GM18520 (cell line): ENCODE results near the gene AIF1L.

ENCODE experiments used
- ATAC-seq: cut with Tn5 transposase; IDR thresholded peaks from one replicate; pipeline ENCODE4 v1.9.1; 2021; ENCODE audit not compliant: unreplicated experiment

Gene AIF1L

DNA sequence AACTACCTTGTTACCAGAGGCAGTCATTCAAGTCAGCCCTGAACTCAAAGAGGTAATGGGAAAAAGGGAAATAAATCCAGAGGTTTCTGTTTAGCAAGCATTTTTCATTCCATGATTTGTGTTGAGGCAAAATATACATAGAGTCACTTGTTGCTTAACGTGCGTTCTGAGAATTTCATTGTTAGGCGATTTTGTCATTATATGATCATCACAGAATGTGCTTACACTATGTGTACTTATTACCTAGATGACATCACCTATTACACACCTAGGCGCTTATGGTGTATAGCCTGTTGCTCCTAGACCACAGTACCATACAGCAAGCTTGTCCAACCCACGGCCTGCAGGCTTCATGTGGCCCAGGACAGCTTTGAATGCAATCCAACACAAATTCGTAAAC, 65.3 kb downstream of the AIF1L start:
- no peak for ATAC-seq

DNA sequence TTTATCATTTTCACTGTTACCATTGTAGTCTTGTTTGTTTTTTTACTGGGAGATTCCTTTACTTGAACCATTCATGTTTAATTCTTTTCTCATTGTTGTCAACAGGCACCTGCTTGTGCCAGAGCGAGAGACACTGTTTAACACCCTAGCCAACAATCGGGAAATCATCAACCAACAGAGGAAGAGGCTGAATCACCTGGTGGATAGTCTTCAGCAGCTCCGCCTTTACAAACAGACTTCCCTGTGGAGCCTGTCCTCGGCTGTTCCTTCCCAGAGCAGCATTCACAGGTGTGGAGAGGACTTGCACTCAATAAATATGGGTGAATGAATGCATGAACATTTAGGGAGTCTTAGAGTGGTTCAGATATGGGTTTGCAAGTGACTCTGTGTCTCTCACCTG, 66.6 kb downstream of the AIF1L start:
- ATAC-seq, result no peak

DNA sequence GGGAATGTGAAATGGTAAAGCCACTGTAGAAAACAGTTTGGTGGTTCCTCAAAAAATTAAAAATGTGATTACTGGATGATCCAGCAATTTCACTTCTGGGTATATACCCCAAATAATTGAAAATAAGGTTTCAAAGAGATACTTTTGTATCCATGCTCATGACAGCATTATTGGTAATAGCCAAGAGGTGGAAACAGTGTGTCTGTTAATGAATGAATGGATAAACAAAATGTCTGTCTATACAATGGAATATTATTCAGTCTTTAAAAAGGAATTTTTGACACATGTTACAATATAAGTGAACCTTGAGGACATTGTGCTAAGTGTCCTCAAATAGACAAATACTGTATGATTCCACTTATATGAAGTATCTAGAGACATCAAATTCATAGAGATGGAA, 69.2 kb downstream of the AIF1L start:
- no peak for ATAC-seq

DNA sequence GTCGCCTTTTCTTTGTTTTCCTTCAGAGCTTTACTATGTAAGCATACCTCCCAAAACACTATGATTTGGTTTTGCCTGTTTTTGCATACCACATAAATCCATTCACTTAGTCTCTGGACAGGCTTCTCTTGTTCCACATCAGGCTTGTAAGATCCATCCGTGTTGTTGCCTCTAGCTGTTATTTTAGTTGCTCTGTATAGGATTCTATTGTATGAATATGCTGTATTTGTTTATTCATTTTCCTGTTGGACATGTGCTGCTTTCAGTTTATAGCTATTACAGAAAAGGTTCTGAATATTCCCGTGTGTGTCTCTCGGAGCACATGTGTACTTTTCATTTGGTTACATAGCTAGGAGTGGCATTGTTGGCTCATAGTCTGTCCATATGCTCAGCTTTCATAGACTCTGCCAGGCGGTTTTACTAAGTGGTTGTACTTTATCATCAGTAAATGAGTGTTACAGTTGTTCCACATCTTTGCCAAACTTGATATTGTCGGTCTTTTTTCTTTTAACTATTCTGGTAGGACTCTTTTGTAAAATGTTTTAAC, 70.9 kb downstream of the AIF1L start:
- no peak for ATAC-seq

DNA sequence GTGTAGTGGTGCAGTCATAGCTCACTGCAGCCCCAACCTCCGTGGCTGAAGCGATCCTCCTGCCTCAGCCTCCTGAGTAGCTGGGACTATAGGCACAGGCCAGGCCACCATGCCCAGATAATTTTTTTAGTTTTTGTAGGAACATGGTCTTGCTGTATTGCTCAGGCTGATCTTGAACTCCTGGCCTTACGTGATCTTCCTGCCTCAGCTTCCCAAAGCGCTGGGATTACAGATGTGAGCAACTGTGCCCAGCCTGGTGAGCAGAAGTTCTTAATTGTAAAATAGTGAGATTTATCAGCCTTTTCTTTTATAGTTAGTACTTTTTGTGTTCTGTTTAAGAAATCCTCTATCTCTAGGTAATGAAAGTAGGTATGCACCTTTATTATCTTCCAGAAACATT, 71.6 kb downstream of the AIF1L start:
- ATAC-seq, result no peak

DNA sequence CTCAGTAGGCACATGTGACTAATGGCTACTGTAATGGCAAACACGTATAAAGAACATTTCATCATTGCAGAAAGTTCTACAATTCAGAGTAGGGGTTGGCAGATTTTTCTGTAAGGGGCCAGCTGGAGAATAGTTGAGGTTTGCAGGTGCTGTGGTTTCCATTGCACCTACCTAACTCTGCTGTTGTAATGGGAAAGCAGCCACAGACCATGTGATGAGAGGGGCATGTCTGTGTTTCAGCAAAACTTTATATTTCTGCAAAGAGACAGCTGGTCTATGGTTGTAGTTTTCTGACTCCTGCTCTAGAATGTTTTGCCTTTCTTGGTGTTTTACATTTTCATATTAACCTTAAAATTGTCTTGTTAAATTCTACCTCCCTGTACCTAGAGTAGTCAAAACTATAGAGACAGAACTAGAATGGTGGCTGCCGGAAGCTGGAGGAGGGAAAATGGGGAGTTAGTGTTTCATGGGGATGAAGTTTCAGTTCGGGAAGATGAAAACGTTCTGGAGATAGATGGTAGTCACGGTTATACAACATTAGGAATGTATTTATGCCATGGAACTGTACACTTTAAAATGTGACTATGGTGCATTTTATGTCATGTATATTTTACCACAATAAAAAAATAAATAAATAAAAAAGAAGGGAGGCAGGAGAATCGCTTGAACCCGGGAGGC, 73.4 kb downstream of the AIF1L start:
- no peak for ATAC-seq
